HepG2 (cell line): Measurements from ENCODE around the gene PSPH. TPM values are rescaled to one million over a fixed set of nuclear protein-coding genes. Genes with fewer than 3 reads are reported as not detected.

ENCODE experiments used
- AHR ChIP-seq: IDR thresholded peaks from 2 replicates; pipeline ENCODE4 v1.6.1; 2018; ENCODE audit warnings: missing genetic modification reagents, missing compliant biosample characterization
- AKNA ChIP-seq: sonication (generic); formaldehyde crosslinking; IDR thresholded peaks from 2 replicates; pipeline ENCODE4 v1.4.0; 2020; ENCODE audit warnings: missing genetic modification reagents, borderline replicate concordance
- BATF2 ChIP-seq: sonication (generic); formaldehyde crosslinking; IDR thresholded peaks from 2 replicates; pipeline ENCODE4 v1.8.0; 2022; ENCODE audit warnings: mild to moderate bottlenecking, missing genetic modification reagents, moderate library complexity
- DR1 ChIP-seq: sonication (generic); formaldehyde crosslinking; IDR thresholded peaks from 2 replicates; pipeline ENCODE4 v1.8.0; 2021; ENCODE audit warnings: mild to moderate bottlenecking, missing genetic modification reagents, inconsistent platforms
- HNRNPUL1 ChIP-seq: fragments of 200-400 bp; formaldehyde crosslinking; IDR thresholded peaks from 2 replicates; pipeline ENCODE4 v1.6.1; 2017; ENCODE audit warnings: low read depth, mild to moderate bottlenecking, low read length, moderate library complexity
- KDM1A ChIP-seq: IDR thresholded peaks from 2 replicates; pipeline ENCODE4 v1.6.1; 2016; ENCODE audit warnings: missing compliant biosample characterization
- MIER2 ChIP-seq: IDR thresholded peaks from 2 replicates; pipeline ENCODE4 v1.6.1; 2016; ENCODE audit warnings: missing biosample characterization, missing genetic modification reagents
- MLLT10 ChIP-seq: sonication (generic); formaldehyde crosslinking; IDR thresholded peaks from 2 replicates; pipeline ENCODE4 v1.4.0; 2020; ENCODE audit warnings: missing genetic modification reagents
- NPAS2 ChIP-seq: sonication (generic); formaldehyde crosslinking; IDR thresholded peaks from 2 replicates; pipeline ENCODE4 v1.8.0; 2022; ENCODE audit warnings: mild to moderate bottlenecking, missing genetic modification reagents, borderline replicate concordance
- POLR2A ChIP-seq, 2 experiments: IDR thresholded peaks; 2 replicates each; pipeline ENCODE4 v1.6.1; 2011; ENCODE audit warnings: low read depth in 2 of 2, low read length in 2 of 2, mild to moderate bottlenecking in 1 of 2, moderate library complexity in 1 of 2; ENCODE audit not compliant: insufficient read depth in 1 of 2
- SALL1 ChIP-seq: sonication (generic); formaldehyde crosslinking; IDR thresholded peaks from 2 replicates; pipeline ENCODE4 v1.8.0; 2022; ENCODE audit warnings: mild to moderate bottlenecking, missing genetic modification reagents
- YEATS4 ChIP-seq: sonication (generic); formaldehyde crosslinking; IDR thresholded peaks from 2 replicates; pipeline ENCODE4 v1.4.0; 2020; ENCODE audit warnings: missing genetic modification reagents, borderline replicate concordance
- ZNF124 ChIP-seq: sonication (generic); formaldehyde crosslinking; IDR thresholded peaks from 2 replicates; pipeline ENCODE4 v1.4.0; 2020; ENCODE audit warnings: missing genetic modification reagents
- ZNF142 ChIP-seq: sonication (generic); formaldehyde crosslinking; IDR thresholded peaks from 2 replicates; pipeline ENCODE4 v1.4.0; 2020; ENCODE audit warnings: missing genetic modification reagents
- ZNF296 ChIP-seq: sonication (generic); formaldehyde crosslinking; conservative IDR thresholded peaks from 2 replicates; pipeline ENCODE4 v1.5.0; 2020; ENCODE audit warnings: mild to moderate bottlenecking, missing genetic modification reagents
- ZNF468 ChIP-seq: sonication (generic); formaldehyde crosslinking; IDR thresholded peaks from 2 replicates; pipeline ENCODE4 v1.8.0; 2022; ENCODE audit warnings: mild to moderate bottlenecking, moderate library complexity, missing genetic modification reagents
- ZNF564 ChIP-seq: sonication (generic); formaldehyde crosslinking; IDR thresholded peaks from 2 replicates; pipeline ENCODE4 v1.8.1; 2023; ENCODE audit warnings: mild to moderate bottlenecking, missing genetic modification reagents
- ZNF570 ChIP-seq: sonication (generic); formaldehyde crosslinking; IDR thresholded peaks from 2 replicates; pipeline ENCODE4 v1.4.0; 2020; ENCODE audit warnings: mild to moderate bottlenecking, missing genetic modification reagents, borderline replicate concordance
- ZNF7 ChIP-seq: IDR thresholded peaks from 2 replicates; pipeline ENCODE4 v1.6.1; 2016; ENCODE audit warnings: missing biosample characterization, missing genetic modification reagents
- ZZZ3 ChIP-seq: sonication (generic); formaldehyde crosslinking; IDR thresholded peaks from 2 replicates; pipeline ENCODE4 v1.4.0; 2020; ENCODE audit warnings: missing genetic modification reagents, mild to moderate bottlenecking, borderline replicate concordance
- polyA plus RNA-seq, 8 experiments: library from polyadenylated mRNA; depleted of rRNA in 3 of 8; stranded (reverse) in 7 of 8; unstranded in 1 of 8; fragments of >200 nt; fragmentation: Illumina TruSeq in 4 of 8; extraction: Trizol in 4 of 8; gene quantifications; 2 replicates each; pipeline versions ENCODE4 v1.2.1 to v1.2.3, GENCODE V29; 2011 to 2016; ENCODE audit warnings: low read depth in 4 of 8, missing spikeins in 1 of 8, mixed read lengths in 1 of 8; ENCODE audit not compliant: insufficient read depth in 1 of 8
- total RNA-seq, 5 experiments: library from RNA; depleted of rRNA; stranded (reverse); fragments of >200 nt; fragmentation: Illumina TruSeq; extraction: Trizol; gene quantifications; 2 replicates each; pipeline ENCODE4 v1.2.3, GENCODE V29; 2016; ENCODE audit warnings: low read depth in 1 of 5

Gene PSPH
- total and polyA plus RNA-seq, 2 of the 13 experiments (the other 11 are each of a cell fraction or from before 2014, with no cell fraction given) = 85.5 to 124 TPM

DNA sequence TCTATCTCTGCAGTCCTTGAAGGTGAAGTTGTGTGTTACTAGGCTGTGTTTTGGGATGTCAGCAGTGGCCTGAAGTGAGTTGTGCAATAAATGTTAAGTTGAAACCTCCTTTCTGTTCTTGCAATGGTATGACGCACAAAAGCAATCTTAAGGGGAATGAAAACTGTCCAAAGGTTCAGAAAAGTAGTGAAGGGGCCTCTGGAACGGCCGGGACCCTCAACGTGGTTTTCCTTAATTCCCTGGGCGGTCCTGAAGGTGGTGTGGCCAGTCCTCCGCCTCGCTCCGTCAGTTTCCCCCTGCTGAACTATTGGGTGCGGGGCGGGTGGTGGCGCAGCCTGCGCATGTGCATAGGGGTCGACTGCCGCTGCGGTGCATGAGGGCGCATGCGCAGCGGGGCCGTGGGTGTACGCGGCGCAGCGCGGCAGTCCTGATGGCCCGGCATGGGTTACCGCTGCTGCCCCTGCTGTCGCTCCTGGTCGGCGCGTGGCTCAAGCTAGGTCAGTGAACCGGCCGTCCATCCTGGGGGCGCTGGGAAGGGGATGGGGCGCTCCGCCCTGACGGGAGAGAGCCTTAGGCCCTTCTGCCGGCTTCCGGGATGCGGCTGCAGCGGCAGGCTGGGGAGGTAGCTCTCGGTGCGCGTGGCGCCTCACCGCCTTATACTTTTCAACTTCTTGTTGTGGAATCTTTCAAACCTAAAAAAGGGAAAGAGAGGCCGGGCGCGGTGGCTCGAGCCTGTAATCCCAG, 12.8 kb upstream of the PSPH start, which contains the start of gene SUMF2 (continued):
- no peak for TF ChIP-seq MIER2 (CRISPR knock-in tag)
- TF ChIP-seq YEATS4 (CRISPR knock-in tag) = peak; percentile 80; the same call in 1 of the 2 replicates
- no peak for TF ChIP-seq ZNF296 (CRISPR knock-in tag)
- TF ChIP-seq ZNF7 (CRISPR knock-in tag) = no peak
- no peak; the same call in 1 of the 2 replicates for TF ChIP-seq AHR (CRISPR knock-in tag)
- TF ChIP-seq ZZZ3 (CRISPR knock-in tag) = no peak
- TF ChIP-seq ZNF570 (CRISPR knock-in tag) = no peak
- TF ChIP-seq KDM1A (CRISPR knock-in tag) = no peak
- TF ChIP-seq ZNF124 (CRISPR knock-in tag) = no peak; the same call in 1 of the 2 replicates
- TF ChIP-seq MLLT10 (CRISPR knock-in tag) = no peak
- no peak for TF ChIP-seq NPAS2
- TF ChIP-seq ZNF142 (CRISPR knock-in tag) = 0 out of 2 replicates have a peak, but pooled peaks have one; percentile 54
- no peak for TF ChIP-seq BATF2 (CRISPR knock-in tag)
- TF ChIP-seq AKNA = no peak
- peak; percentile 90 for TF ChIP-seq SALL1 (CRISPR knock-in tag)
- TF ChIP-seq HNRNPUL1 = no peak
- TF ChIP-seq ZNF564 (CRISPR knock-in tag) = peak; percentile 80
- peak; percentile 89 for TF ChIP-seq DR1 (CRISPR knock-in tag)
- TF ChIP-seq ZNF468 (CRISPR knock-in tag) = no peak
- peak; percentile 71 to 92 for TF ChIP-seq POLR2A (IDR thresholded peaks at IDR 0.05; ENCODE audit: insufficient read depth in 1 of 2, low read depth in 2 of 2, low read length in 2 of 2)
